ENCODE data around the gene ELSPBP1. TPM values are rescaled to one million over a fixed set of nuclear protein-coding genes. Genes with fewer than 3 reads are reported as not detected.

Gene ELSPBP1
- total and polyA plus RNA-seq, 2 donors (not counting 3 experiments of a cell fraction or from before 2014, with no cell fraction given), result not detected

- no peak for FAIRE-seq
- ChIA-PET POLR2A (interaction anchor here (0.6 kb wide), 1 partner anchor 194 kb away, joined by 8 read pairs; no protein-coding TSS in a partner anchor), CTCF (interaction anchor here (0.6 to 1.2 kb wide), 2 partner anchors 12 to 30 kb away, joined by 3 to 6 read pairs; no protein-coding TSS in a partner anchor)
- Histone ChIP-seq H2AFZ (ENCODE audit: low read depth, low read length) (no peak overlapping the region), H3K9me1 (replicated peaks; ENCODE audit: control insufficient read depth, extremely low read depth, insufficient read depth, low read length) (no peaks in the 10 kb centered on the region), H3K36me3 (ENCODE audit: control insufficient read depth in 2 of 2, extremely low read depth in 1 of 2, insufficient read depth in 2 of 2, low read length in 2 of 2) (no peaks in the 10 kb centered on the region), H3K4me1 (ENCODE audit: control insufficient read depth, extremely low read depth, insufficient read depth, low read length) (no peaks in the 10 kb centered on the region), H3K27me3 (ENCODE audit: control insufficient read depth in 2 of 2, insufficient read depth in 2 of 2, low read length in 2 of 2) (no peaks in the 10 kb centered on the region), H3K27ac (ENCODE audit: insufficient read depth, low read depth, low read length) (no peak overlapping the region), H3K9ac (replicated peaks; ENCODE audit: extremely low read depth, insufficient read depth, low read length) (no peak overlapping the region), H3K4me2 (ENCODE audit: insufficient read depth, low read length) (no peak overlapping the region), H3K9me3 (replicated peaks; ENCODE audit: control insufficient read depth, insufficient read depth, low read length) (no peaks in the 10 kb centered on the region), H4K20me1 (replicated peaks; ENCODE audit: control insufficient read depth, extremely low read depth, insufficient read depth, low read length) (no peaks in the 10 kb centered on the region), H3K79me2 (ENCODE audit: control insufficient read depth, insufficient read depth, low read length) (no peaks in the 10 kb centered on the region), H3K4me3 (replicated peaks in 1 of 3; ENCODE audit: insufficient read depth in 1 of 3, low read depth in 1 of 3, low read length in 3 of 3) (no peak overlapping the region)
- dilution Hi-C loops (cut with MboI; ENCODE audit: extremely low pct_ligation_motif_present, low sequenced_read_pairs) (no loop called here), intact Hi-C loops (cut with micrococcal nuclease) (no loop called here)
- no peak for DNase-seq (ENCODE audit: low read depth, low spot score)
- TF ChIP-seq POLR2A (IDR thresholded peaks at IDR 0.05; ENCODE audit: low read depth, low read length), result no peak
- no peak for TF ChIP-seq JUN (IDR thresholded peaks at IDR 0.05; ENCODE audit: borderline replicate concordance, insufficient read depth, insufficient read length, low read depth)
- TF ChIP-seq MYC (IDR thresholded peaks at IDR 0.05; ENCODE audit: low read depth, low read length), result no peak
- BruUV-seq (replicated peaks), result no TSS peak
These were observed 35.0 kb downstream of the ELSPBP1 start for GRCh38 chr19:48029431-48029830.

GRCh38 chr19:48030073-48030472 lies 35.6 kb downstream of the ELSPBP1 start:
- Histone ChIP-seq H3K9ac (replicated peaks; ENCODE audit: extremely low read depth, insufficient read depth, low read length) (no peak overlapping the region), H3K27me3 (ENCODE audit: control insufficient read depth in 2 of 2, insufficient read depth in 2 of 2, low read length in 2 of 2) (no peaks in the 10 kb centered on the region), H3K4me3 (replicated peaks in 1 of 3; ENCODE audit: insufficient read depth in 1 of 3, low read depth in 1 of 3, low read length in 3 of 3) (no peak overlapping the region), H3K27ac (ENCODE audit: insufficient read depth, low read depth, low read length) (no peak overlapping the region), H3K4me1 (ENCODE audit: control insufficient read depth, extremely low read depth, insufficient read depth, low read length) (no peaks in the 10 kb centered on the region), H4K20me1 (replicated peaks; ENCODE audit: control insufficient read depth, extremely low read depth, insufficient read depth, low read length) (no peaks in the 10 kb centered on the region), H2AFZ (ENCODE audit: low read depth, low read length) (no peak overlapping the region), H3K4me2 (ENCODE audit: insufficient read depth, low read length) (no peak overlapping the region), H3K9me1 (replicated peaks; ENCODE audit: control insufficient read depth, extremely low read depth, insufficient read depth, low read length) (no peaks in the 10 kb centered on the region), H3K9me3 (replicated peaks; ENCODE audit: control insufficient read depth, insufficient read depth, low read length) (no peaks in the 10 kb centered on the region), H3K36me3 (ENCODE audit: control insufficient read depth in 2 of 2, extremely low read depth in 1 of 2, insufficient read depth in 2 of 2, low read length in 2 of 2) (no peaks in the 10 kb centered on the region), H3K79me2 (ENCODE audit: control insufficient read depth, insufficient read depth, low read length) (no peaks in the 10 kb centered on the region)
- TF ChIP-seq POLR2AphosphoS5 (IDR thresholded peaks at IDR 0.05; ENCODE audit: insufficient read depth, low read depth, low read length) (no peak), CTCF (IDR thresholded peaks at IDR 0.05; ENCODE audit: extremely low read depth in 1 of 2, insufficient read depth in 1 of 2, low read depth in 1 of 2, low read length in 2 of 2) (no peak)
- intact Hi-C loops (cut with micrococcal nuclease), result no loop called here
- FAIRE-seq (no peak), DNase-seq (ENCODE audit: low read depth, low spot score) (no peak)
- BruUV-seq (replicated peaks), result no TSS peak
- dilution Hi-C loops (cut with MboI; ENCODE audit: extremely low pct_ligation_motif_present, low sequenced_read_pairs), result no loop called here
- ChIA-PET POLR2A (no interaction called here), CTCF (no interaction called here)

All from endothelial cell of umbilical vein (primary cell).